CD4-positive, alpha-beta T cell treated with Interleukin-6 at 100 ng/mL for 8 hours (primary cell): ENCODE data around the gene GPATCH2L.

Experiments used
- DNase-seq: peaks from one replicate; pipeline ENCODE4 v3.0.0-alpha.2; 2020; ENCODE audit warnings: mixed read lengths, low spot score

Gene GPATCH2L

GRCh38 chr14:76257842-76258397 lies 106.2 kb downstream of the GPATCH2L start:
- DNase-seq = no peak

DNA sequence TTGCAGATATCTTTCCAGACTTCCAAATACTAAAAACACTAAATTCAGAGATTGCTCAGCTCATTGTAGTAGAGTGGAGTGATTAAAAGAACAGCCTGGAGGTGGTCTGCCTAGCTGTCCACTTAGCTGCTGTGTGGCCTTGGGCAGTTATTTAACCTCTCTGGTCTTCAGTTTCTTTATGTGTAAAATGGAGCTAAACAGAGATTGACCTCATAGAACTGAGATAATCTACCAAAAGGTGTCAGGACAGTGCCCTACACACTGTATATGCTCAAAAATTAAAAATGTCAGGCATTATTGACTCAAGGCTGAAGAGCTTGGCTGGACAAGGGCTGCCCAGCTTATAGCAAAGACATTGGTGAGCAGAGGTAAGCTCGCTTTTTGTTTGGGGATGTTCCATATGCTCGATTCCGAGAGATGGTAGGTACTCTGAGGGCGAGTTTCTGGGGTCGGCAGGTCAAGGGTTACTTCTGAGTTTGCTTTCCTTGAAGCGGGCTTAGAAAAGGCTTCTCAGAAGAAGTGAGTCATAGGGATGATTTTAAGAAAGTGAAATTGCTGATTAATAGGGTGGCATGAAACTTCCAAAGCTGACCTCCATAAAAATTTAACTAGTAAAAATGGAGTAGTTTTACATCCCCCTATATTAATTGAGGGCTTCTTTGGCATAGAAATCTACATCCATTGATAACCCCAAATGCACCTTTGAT lies 107.5 kb downstream of the GPATCH2L start:
- no peak for DNase-seq

DNA sequence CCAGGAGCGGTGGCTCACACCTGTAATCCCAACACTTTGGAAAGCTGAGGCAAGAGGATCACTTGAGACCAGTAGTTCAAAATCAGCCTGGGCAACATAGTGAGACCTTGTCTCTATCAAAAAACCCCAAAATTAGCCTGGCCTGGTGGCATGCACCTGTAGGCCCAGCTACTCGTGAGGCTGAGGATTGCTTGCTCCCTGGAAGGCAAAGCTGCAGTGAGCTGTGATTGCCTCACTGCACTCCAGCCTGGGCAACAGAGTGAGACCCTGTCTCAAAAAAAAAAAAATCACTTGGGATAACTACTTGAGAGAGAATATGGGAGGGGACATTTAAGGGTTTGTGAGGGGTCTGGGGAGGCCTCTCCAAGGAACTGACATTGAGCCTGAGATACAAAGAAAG lies 109.0 kb downstream of the GPATCH2L start:
- DNase-seq = no peak

DNA sequence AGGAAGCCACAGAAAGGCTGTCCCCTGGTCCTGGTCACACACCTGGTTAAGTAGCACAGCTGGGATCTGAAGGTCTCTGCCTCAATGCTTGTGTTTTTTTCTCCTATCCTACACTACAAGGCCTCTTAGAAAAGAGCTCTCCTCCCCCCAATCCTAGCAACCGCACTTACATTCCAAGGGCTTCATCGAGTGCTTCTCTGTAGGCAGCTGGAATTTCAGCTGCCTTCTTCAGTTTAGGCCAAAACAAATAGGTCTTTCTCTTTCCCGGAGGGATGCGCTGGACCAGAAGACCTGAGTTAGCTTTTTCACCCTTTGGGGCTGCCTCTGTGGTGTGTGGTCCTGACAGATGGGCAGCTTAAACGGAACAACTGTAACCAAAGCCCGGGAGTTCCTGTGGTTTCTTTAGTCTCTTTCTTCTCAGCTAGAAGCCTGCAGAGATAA lies 109.7 kb downstream of the GPATCH2L start:
- no peak for DNase-seq

DNA sequence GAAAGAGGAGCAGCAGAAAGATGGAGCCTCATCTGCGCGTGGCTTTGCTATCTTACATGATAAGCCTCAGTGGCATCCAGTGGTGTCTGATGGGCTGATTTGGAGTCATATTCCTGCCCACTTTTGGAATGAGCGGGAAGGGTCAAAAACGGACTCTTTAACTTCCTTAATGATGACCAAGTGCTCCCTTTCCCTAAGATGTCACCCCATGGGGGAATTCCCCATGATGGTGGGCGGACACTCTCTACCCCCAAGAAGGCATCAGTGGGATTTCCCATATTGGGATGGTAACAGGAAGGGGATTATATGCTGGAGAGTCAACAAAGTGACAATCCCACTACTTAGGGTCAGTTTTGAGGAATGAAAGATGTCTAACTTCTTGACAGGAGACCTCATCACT lies 110.9 kb downstream of the GPATCH2L start:
- no peak for DNase-seq
